K562 (cell line): ENCODE results near the gene MYH9. TPM values are rescaled to one million over a fixed set of nuclear protein-coding genes. Genes with fewer than 3 reads are reported as not detected.

ENCODE experiments used
- ATAC-seq: fragments of 200-7000 bp; cut with Tn5 transposase; 3 replicates; pipeline ENCODE4 v1.9.1; 2020; ENCODE audit warnings: moderate library complexity
- BruUV-seq: library from RNA; stranded (reverse); fragments of 400-500 nt; replicated peaks from 2 replicates; lab custom pipeline; 2021; lab: Mats Ljungman, UMichigan
- CTCF ChIA-PET: fragments of 300-600 bp; formaldehyde crosslinking; extraction: SDS; loops from one replicate; lab custom pipeline; 2021; ENCODE audit warnings: low intra/inter-chr PET ratio; lab: Yijun Ruan, JAX
- POLR2A ChIA-PET: fragments of 300-600, 350-650 bp; sonication (Branson Sonifier 250); formaldehyde crosslinking; extraction: SDS; loops from one replicate; lab custom pipeline; 2021; ENCODE audit warnings: antibody characterized with exemption, inconsistent platforms; lab: Yijun Ruan, JAX
- DNase-seq, 4 experiments: peaks; one replicate each; pipeline versions ENCODE4 v3.0.0 to v3.0.0-alpha.2; 2011 to 2018; ENCODE audit warnings: low spot score in 3 of 4, mixed read lengths in 3 of 4; ENCODE audit errors: extremely low read depth in 1 of 4
- FAIRE-seq: peaks from 2 replicates; lab custom pipeline; 2011; peaks lifted over from hg19 to GRCh38; lab: Jason Lieb, UNC
- H2AFZ ChIP-seq: 2 replicates; pipeline ENCODE4 v1.6.0; 2011; ENCODE audit warnings: low read depth, low read length, control low read depth, inconsistent platforms
- H3K27ac ChIP-seq: fragments of 200-600 bp; 3 replicates; pipeline ENCODE4 v1.8.0; 2011; ENCODE audit warnings: low read depth, mild to moderate bottlenecking, control low read depth, inconsistent platforms, low read length, moderate library complexity, mixed read lengths; ENCODE audit errors: extremely low read depth
- H3K27me3 ChIP-seq, 2 experiments: fragments of 300-600 bp in 1 of 2; 2 replicates in 1 of 2; 3 replicates in 1 of 2; pipeline versions ENCODE4 v1.6.0 to v1.8.0; 2011; ENCODE audit warnings: inconsistent platforms in 2 of 2, low read length in 2 of 2, mild to moderate bottlenecking in 1 of 2, mixed read lengths in 1 of 2, moderate library complexity in 1 of 2; ENCODE audit not compliant: control insufficient read depth in 2 of 2, insufficient read depth in 2 of 2
- H3K36me3 ChIP-seq: fragments of 300-600 bp; 3 replicates; pipeline ENCODE4 v1.8.0; 2011; ENCODE audit warnings: mild to moderate bottlenecking, low read length, inconsistent platforms; ENCODE audit not compliant: control insufficient read depth, insufficient read depth
- H3K4me1 ChIP-seq, 2 experiments: fragments of 200-600 bp in 1 of 2; replicated peaks in 1 of 2; 2 replicates in 1 of 2; 3 replicates in 1 of 2; pipeline versions ENCODE4 v1.5.1 to v1.8.0; 2011; ENCODE audit warnings: inconsistent platforms in 2 of 2, low read length in 2 of 2, mild to moderate bottlenecking in 1 of 2, mixed read lengths in 1 of 2, moderate library complexity in 1 of 2; ENCODE audit not compliant: control insufficient read depth in 2 of 2, insufficient read depth in 2 of 2
- H3K4me2 ChIP-seq: 2 replicates; pipeline ENCODE4 v1.6.1; 2011; ENCODE audit warnings: low read length, control low read depth, inconsistent platforms, mixed read lengths; ENCODE audit not compliant: insufficient read depth
- H3K4me3 ChIP-seq: fragments of 200-600 bp; sonication (generic), shearing (Covaris generic); 2 replicates; pipeline ENCODE4 v1.5.1; 2016; ENCODE audit warnings: control low read depth, inconsistent platforms
- H3K79me2 ChIP-seq: fragments of 200-600 bp; 3 replicates; pipeline ENCODE4 v1.8.0; 2011; ENCODE audit warnings: low read length, inconsistent platforms; ENCODE audit not compliant: control insufficient read depth, insufficient read depth
- H3K9ac ChIP-seq, 2 experiments: 2 replicates each; pipeline versions ENCODE4 v1.6.0 to v1.6.1; 2011; ENCODE audit warnings: low read depth in 2 of 2, low read length in 2 of 2, control low read depth in 1 of 2, inconsistent platforms in 1 of 2, mild to moderate bottlenecking in 1 of 2, mixed read lengths in 1 of 2; ENCODE audit not compliant: insufficient read depth in 1 of 2
- H3K9me1 ChIP-seq: one replicate; pipeline ENCODE4 v1.6.0; 2011; ENCODE audit warnings: inconsistent platforms, mild to moderate bottlenecking, low read length, moderate library complexity; ENCODE audit not compliant: control insufficient read depth, insufficient read depth
- H3K9me3 ChIP-seq: replicated peaks from 2 replicates; pipeline ENCODE4 v1.5.1; 2011; ENCODE audit warnings: low read depth, low read length, inconsistent platforms; ENCODE audit not compliant: control insufficient read depth, insufficient read depth
- H4K20me1 ChIP-seq: replicated peaks from 2 replicates; pipeline ENCODE4 v1.6.1; 2011; ENCODE audit warnings: low read length, inconsistent platforms, mixed read lengths; ENCODE audit not compliant: control insufficient read depth, insufficient read depth
- HMGN3 ChIP-seq: IDR thresholded peaks from 2 replicates; pipeline ENCODE4 v1.6.1; 2011; ENCODE audit warnings: borderline replicate concordance, low read depth, mild to moderate bottlenecking, mixed read lengths, low read length; ENCODE audit not compliant: insufficient read length; ENCODE audit errors: extremely low read depth
- NONO ChIP-seq, 2 experiments: fragments of 200-400 bp in 1 of 2; fragments of 450-650 bp in 1 of 2; formaldehyde crosslinking in 1 of 2; IDR thresholded peaks; 2 replicates each; pipeline ENCODE4 v1.6.1; 2017; ENCODE audit warnings: low read depth in 2 of 2, mild to moderate bottlenecking in 2 of 2, moderate library complexity in 2 of 2, low read length in 1 of 2
- PHTF2 ChIP-seq: fragments of 250-450 bp; sonication (Bioruptor Pico); IDR thresholded peaks from 2 replicates; pipeline ENCODE4 v1.5.0; 2021; ENCODE audit warnings: mild to moderate bottlenecking
- whole genome bisulfite sequencing: fragments of 100-300 bp; shearing (Covaris generic); methylation state at CpG from one replicate; pipeline ENCODE4 v1.1.6; 2016; ENCODE audit warnings: low coverage, mixed read lengths; ENCODE audit not compliant: insufficient coverage; ENCODE audit errors: missing lambda C conversion rate; 5-methylcytosine and 5-hydroxymethylcytosine counted together
- in situ Hi-C: fragments of 300-500 bp; cut with MboI; formaldehyde crosslinking; loops from 4 replicates; pipeline ENCODE4 v1.15.0; 2018; ENCODE audit warnings: inconsistent platforms, mixed read lengths
- intact Hi-C: fragments of 100-400 bp; cut with micrococcal nuclease; formaldehyde crosslinking; loops from 2 replicates; pipeline ENCODE4 v1.14.2; 2022
- polyA plus RNA-seq, 8 experiments: library from polyadenylated mRNA; depleted of rRNA in 4 of 8; stranded (reverse) in 5 of 8; unstranded in 3 of 8; fragments of >200 nt; fragmentation: Nextera tagmentation in 2 of 8; fragmentation: Illumina TruSeq in 1 of 8; extraction: Ambion mirVana in 2 of 8; extraction: Trizol in 1 of 8; gene quantifications; 2 replicates each; pipeline versions ENCODE4 v1.2.1 to v1.2.3, GENCODE V29; 2011 to 2014; ENCODE audit warnings: inconsistent platforms in 1 of 8, missing spikeins in 1 of 8
- total RNA-seq, 7 experiments: library from RNA; depleted of rRNA in 6 of 7; stranded (reverse); fragments of >200 nt in 6 of 7; fragmentation: Illumina TruSeq in 2 of 7; extraction: Trizol in 2 of 7; gene quantifications; 2 replicates each; pipeline versions ENCODE4 v1.2.1 to v1.2.3, GENCODE V29; 2011 to 2021; ENCODE audit warnings: low replicate concordance in 1 of 7

Gene MYH9
- total and polyA plus RNA-seq, 9 of the 15 experiments (the other 6 are each of a cell fraction or from before 2014, with no cell fraction given) = 0.71 to 111 (median 24.6) TPM

- TF ChIP-seq HMGN3 = no peak
Measured at GRCh38 chr22:36379593-36380361, 8.0 kb downstream of the MYH9 start (continued).

DNA sequence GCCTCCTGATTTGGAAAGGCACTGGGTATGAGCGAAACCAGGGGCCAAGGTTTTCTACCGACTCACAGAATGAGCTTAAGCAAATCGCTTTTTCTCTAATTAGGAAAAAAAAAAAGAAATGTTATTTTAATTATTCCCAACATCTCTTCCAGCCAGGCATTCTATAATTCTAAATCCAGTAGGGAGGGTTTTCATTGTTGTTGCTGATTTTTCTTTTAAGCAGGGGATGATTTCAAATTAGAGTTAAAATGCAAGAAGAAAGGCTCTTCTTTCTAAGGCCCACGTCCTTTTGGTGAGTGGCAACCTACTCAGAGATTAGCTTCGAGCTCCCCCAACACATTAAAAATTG lies 8.9 kb downstream of the MYH9 start:
- H3K9ac ChIP-seq = no peak overlapping the region
- CTCF ChIA-PET = no interaction called here
- no peaks in the 10 kb centered on the region for H3K27me3 ChIP-seq
- peaks cover 3% of the 10 kb centered on the region for H3K9me1 ChIP-seq
- no TSS peak for BruUV-seq
- in situ Hi-C loops = no loop called here
- peaks cover 67% of the 10 kb centered on the region for H3K79me2 ChIP-seq
- H3K36me3 ChIP-seq = peaks cover 17% of the 10 kb centered on the region; the same call in 2 of the 3 replicates
- H4K20me1 ChIP-seq = peaks cover 18% of the 10 kb centered on the region; the same call in 1 of the 2 replicates
- no peaks in the 10 kb centered on the region for H3K9me3 ChIP-seq
- FAIRE-seq = no peak
- POLR2A ChIA-PET = interaction anchor here (0.7 to 1.5 kb wide), 6 partner anchors 8 to 103 kb away, joined by 3 to 5 read pairs (median 4); partner anchors contain the start of genes MYH9 and TXN2
- WGBS = 91% methylated on average over 5 of the region's 5 CpGs
- H3K27ac ChIP-seq = no peak overlapping the region
- ATAC-seq = no peak
- no peak overlapping the region for H2AFZ ChIP-seq
- H3K4me1 ChIP-seq = peaks cover 3 to 8% of the 10 kb centered on the region in 2 experiments; a peak in 4 of 5 replicates
- no peak for TF ChIP-seq NONO (IDR thresholded peaks at IDR 0.05; ENCODE audit: low read depth in 2 of 2, low read length in 1 of 2)
- no peak for TF ChIP-seq PHTF2 (CRISPR knock-in tag)
- no peak overlapping the region for H3K4me2 ChIP-seq
- no peak overlapping the region for H3K4me3 ChIP-seq
- intact Hi-C loops = no loop called here
- no peak for DNase-seq
